Measurements from ENCODE around the gene CSRP1. TPM values are rescaled to one million over a fixed set of nuclear protein-coding genes. Genes with fewer than 3 reads are reported as not detected.

The CSRP1 gene
- total RNA-seq, 5 donors from 2014 or later (not counting 1 experiment from before 2014, with no cell fraction given) = 35.0 to 47.2 (median 36.8) TPM

DNA sequence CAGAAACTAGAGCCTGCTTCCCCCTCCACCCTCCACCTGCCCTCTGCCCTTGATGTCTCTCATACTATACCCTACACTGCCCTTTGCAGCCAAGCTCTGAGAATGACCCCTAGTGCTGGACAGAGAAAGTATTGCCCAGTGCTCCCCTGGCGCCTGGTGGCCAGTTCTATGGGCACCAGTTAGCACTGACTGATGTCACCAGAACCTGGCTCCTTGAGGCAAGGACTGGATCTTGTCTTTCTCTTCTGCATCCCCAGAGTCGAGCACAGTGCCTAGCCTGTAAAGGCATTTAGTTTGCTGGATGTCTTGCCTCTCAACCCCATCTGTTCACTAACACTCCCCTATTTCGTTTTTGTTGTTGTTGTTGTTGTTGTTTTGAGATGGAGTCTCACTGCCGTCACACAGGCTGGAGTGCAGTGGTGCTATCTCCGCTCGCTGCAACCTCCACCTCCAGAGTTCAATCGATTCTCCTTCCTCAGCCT is 43.8 kb downstream of the CSRP1 start:
- ATAC-seq (replicated peaks in 1 of 4) = no peak

DNA sequence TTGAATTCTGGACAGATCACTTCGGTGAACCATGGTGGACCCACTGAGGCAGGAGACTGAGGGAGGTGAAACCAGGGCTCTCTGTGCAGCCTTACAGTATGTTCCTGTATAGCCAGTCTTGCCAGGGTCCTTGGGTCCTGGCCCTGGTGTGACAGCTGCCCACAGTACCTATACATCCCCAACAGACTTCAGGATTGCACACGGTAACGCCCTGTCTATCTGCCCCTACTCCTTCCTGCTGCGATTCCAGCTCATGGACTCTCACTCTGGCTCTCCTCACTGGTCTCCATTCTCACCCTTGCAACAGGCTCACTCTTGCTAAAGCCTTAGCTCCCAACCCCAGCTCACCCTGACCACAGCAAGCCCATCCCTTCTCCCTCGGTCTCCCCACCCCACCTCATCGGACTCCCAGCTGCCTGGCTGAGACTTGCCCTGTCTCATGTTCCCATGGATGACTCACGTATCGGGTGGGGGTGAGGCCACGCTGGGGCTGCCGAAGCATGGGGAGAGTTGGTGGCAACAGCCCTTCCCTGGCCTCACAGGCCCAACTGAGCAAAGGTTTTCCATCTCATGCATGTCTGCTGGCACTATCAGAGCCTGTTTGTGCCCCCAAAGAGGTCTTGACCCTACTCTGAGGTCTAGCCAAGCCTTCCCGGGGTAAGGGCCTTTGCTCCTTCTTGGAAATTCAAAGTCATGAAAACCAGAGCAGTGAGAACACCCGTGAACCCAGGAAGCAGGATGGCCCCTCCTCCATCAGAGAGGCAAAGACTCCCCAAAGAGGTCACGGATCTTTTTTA is 45.1 kb downstream of the CSRP1 start:
- Mint-ChIP-seq H3K9me3 (no peaks in the 10 kb centered on the region), H3K4me1 (no peaks in the 10 kb centered on the region), H3K36me3 (no peaks in the 10 kb centered on the region), H3K27ac (no peak overlapping the region), H3K4me3 (no peak overlapping the region), H3K27me3 (peaks cover 0 to 10% of the 10 kb centered on the region in 2 donors)
- H3K9me3 ChIP-seq = no peaks in the 10 kb centered on the region
- ChIA-PET POLR2A (no interaction called here), CTCF (interaction anchor here in 1 of 2 donors (0.6 kb wide), 1 partner anchor 50 kb away, joined by 16 read pairs; no protein-coding TSS in a partner anchor)
- peaks cover 0 to 22% of the 10 kb centered on the region in 2 experiments for H3K27me3 ChIP-seq (replicated peaks in 1 of 2; ENCODE audit: control insufficient read depth in 2 of 2, extremely low read depth in 1 of 2, insufficient read depth in 2 of 2, low read length in 1 of 2)
- no peak overlapping the region for H3K4me3 ChIP-seq (ENCODE audit: control insufficient read depth in 1 of 2, extremely low read depth in 1 of 2, low read length in 1 of 2)
- WGBS (ENCODE audit: insufficient coverage) = 85% methylated on average over 11 of the region's 13 CpGs
- H3K27ac ChIP-seq (ENCODE audit: low read length) = no peak overlapping the region
- DNase-seq (no peak), ATAC-seq (replicated peaks in 1 of 4) (no peak)
- no peaks in the 10 kb centered on the region for H3K4me1 ChIP-seq (ENCODE audit: control insufficient read depth in 1 of 2, extremely low read depth in 1 of 2, insufficient read depth in 2 of 2, low read length in 2 of 2)
- no peaks in the 10 kb centered on the region for H3K36me3 ChIP-seq (ENCODE audit: control insufficient read depth in 2 of 2, extremely low read depth in 1 of 2, insufficient read depth in 1 of 2, low read length in 1 of 2)

More for the DNA sequence above, 43.8 kb downstream of the CSRP1 start:
- POLR2A ChIA-PET = no interaction called here
- Histone ChIP-seq H3K27ac (ENCODE audit: low read length) (no peak overlapping the region), H3K4me3 (ENCODE audit: control insufficient read depth in 1 of 2, extremely low read depth in 1 of 2, low read length in 1 of 2) (no peak overlapping the region), H3K27me3 (replicated peaks in 1 of 2; ENCODE audit: control insufficient read depth in 2 of 2, extremely low read depth in 1 of 2, insufficient read depth in 2 of 2, low read length in 1 of 2) (peaks cover 0 to 30% of the 10 kb centered on the region in 2 experiments), H3K9me3 (no peaks in the 10 kb centered on the region), H3K4me1 (ENCODE audit: control insufficient read depth in 1 of 2, extremely low read depth in 1 of 2, insufficient read depth in 2 of 2, low read length in 2 of 2) (no peaks in the 10 kb centered on the region), H3K36me3 (ENCODE audit: control insufficient read depth in 2 of 2, extremely low read depth in 1 of 2, insufficient read depth in 1 of 2, low read length in 1 of 2) (no peaks in the 10 kb centered on the region)
- CTCF ChIA-PET = no interaction called here
- Mint-ChIP-seq H3K4me1 (peaks cover 0 to 5% (median 0%) of the 10 kb centered on the region in 3 donors), H3K36me3 (no peaks in the 10 kb centered on the region), H3K27me3 (peaks cover 5 to 15% of the 10 kb centered on the region in 2 donors), H3K27ac (peak overlapping the region in 1 of 2 donors; percentile 16), H3K4me3 (no peak overlapping the region), H3K9me3 (no peaks in the 10 kb centered on the region)
- WGBS (ENCODE audit: insufficient coverage) = 80% methylated on average over 1 of the region's 7 CpGs
- DNase-seq = no peak

DNA sequence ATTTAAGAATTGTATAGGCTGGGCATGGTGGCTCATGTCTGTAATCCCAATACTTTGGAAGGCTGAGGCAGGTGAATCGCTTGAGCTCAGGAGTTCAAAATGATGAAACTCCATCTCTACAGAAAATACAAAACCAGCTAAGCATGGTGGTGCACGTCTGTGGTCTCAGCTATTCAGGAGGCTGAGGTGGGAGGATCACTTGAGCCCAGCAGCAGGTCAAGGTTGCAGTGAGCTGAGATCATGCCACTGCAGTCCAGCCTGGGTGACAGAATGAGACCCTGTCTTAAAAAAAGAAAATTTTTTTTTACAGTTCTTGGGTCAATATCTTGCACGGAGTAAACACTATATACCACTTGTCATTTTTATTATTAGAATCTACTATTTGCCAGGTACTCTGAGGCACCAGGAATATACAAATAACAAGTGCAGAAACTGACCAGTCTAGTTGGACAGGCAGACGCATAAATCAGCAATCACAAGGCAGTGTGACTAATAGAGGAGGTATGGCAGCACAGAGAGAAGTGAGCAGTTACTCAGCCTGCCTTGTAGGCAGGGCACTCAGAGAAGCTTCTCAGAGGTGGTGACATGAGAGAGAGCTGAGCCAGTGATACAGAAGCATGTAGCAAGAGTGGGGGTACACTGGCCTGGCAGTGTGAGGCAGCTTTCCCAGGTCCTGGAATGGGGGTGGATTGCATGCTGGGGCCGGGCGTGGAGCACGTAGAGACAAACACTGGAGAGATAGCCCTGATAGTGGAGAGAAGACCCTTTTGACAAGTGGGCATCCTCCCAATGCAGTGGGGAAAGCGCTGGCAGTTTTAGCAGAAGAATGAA is 45.9 kb downstream of the CSRP1 start:
- no peak for DNase-seq
- peaks cover 0 to 21% of the 10 kb centered on the region in 2 experiments for H3K27me3 ChIP-seq (replicated peaks in 1 of 2; ENCODE audit: control insufficient read depth in 2 of 2, extremely low read depth in 1 of 2, insufficient read depth in 2 of 2, low read length in 1 of 2)
- H3K4me3 Mint-ChIP-seq = no peak overlapping the region
- no peak overlapping the region for H3K27ac Mint-ChIP-seq
- H3K36me3 ChIP-seq (ENCODE audit: control insufficient read depth in 2 of 2, extremely low read depth in 1 of 2, insufficient read depth in 1 of 2, low read length in 1 of 2) = no peaks in the 10 kb centered on the region
- H3K9me3 Mint-ChIP-seq = no peaks in the 10 kb centered on the region
- H3K4me1 ChIP-seq (ENCODE audit: control insufficient read depth in 1 of 2, extremely low read depth in 1 of 2, insufficient read depth in 2 of 2, low read length in 2 of 2) = no peaks in the 10 kb centered on the region
- 92% methylated on average over 5 of the region's 8 CpGs for WGBS (ENCODE audit: insufficient coverage)
- peaks cover 0 to 7% of the 10 kb centered on the region in 2 donors for H3K27me3 Mint-ChIP-seq
- no peaks in the 10 kb centered on the region for H3K9me3 ChIP-seq
- CTCF ChIA-PET = interaction anchor here in 1 of 2 donors (0.6 kb wide), 1 partner anchor 373 kb away, joined by 3 read pairs; no protein-coding TSS in a partner anchor
- POLR2A ChIA-PET = no interaction called here
- H3K4me3 ChIP-seq (ENCODE audit: control insufficient read depth in 1 of 2, extremely low read depth in 1 of 2, low read length in 1 of 2) = no peak overlapping the region
- no peak for ATAC-seq (replicated peaks in 1 of 4)
- no peaks in the 10 kb centered on the region for H3K36me3 Mint-ChIP-seq
- H3K4me1 Mint-ChIP-seq = no peaks in the 10 kb centered on the region
- H3K27ac ChIP-seq (ENCODE audit: low read length) = no peak overlapping the region

DNA sequence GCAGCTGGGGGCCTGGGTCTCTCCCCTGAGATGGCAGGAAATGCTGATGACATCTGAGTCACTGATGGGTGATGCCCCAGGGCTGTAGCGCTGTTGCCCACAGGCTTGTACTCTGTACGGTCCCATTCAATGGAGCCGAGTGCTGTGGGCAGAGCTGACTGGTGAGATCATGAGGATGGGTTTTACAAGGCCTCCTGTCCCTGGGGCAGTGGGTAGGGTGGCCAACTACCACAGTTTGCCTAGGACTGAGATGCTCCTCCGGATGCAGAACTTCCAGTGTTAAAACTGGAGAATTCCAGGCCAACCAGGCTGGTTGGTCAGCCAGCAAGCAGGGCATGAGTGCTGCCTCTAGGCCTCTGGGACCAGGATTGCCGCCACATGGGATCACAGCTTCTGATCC is 47.1 kb downstream of the CSRP1 start:
- Mint-ChIP-seq H3K4me3 (no peak overlapping the region), H3K9me3 (no peaks in the 10 kb centered on the region), H3K27ac (no peak overlapping the region), H3K27me3 (peaks cover 0 to 2% of the 10 kb centered on the region in 2 donors), H3K4me1 (no peaks in the 10 kb centered on the region), H3K36me3 (no peaks in the 10 kb centered on the region)
- H3K9me3 ChIP-seq = no peaks in the 10 kb centered on the region
- DNase-seq = no peak
- H3K4me1 ChIP-seq (ENCODE audit: control insufficient read depth in 1 of 2, extremely low read depth in 1 of 2, insufficient read depth in 2 of 2, low read length in 2 of 2) = no peaks in the 10 kb centered on the region
- ChIA-PET POLR2A (no interaction called here), CTCF (no interaction called here)
- H3K27ac ChIP-seq (ENCODE audit: low read length) = no peak overlapping the region
- no peak for ATAC-seq (replicated peaks in 1 of 4)
- 81% methylated on average over 5 of the region's 5 CpGs for WGBS (ENCODE audit: insufficient coverage)
- H3K36me3 ChIP-seq (ENCODE audit: control insufficient read depth in 2 of 2, extremely low read depth in 1 of 2, insufficient read depth in 1 of 2, low read length in 1 of 2) = no peaks in the 10 kb centered on the region
- no peak overlapping the region for H3K4me3 ChIP-seq (ENCODE audit: control insufficient read depth in 1 of 2, extremely low read depth in 1 of 2, low read length in 1 of 2)
- peaks cover 0 to 20% of the 10 kb centered on the region in 2 experiments for H3K27me3 ChIP-seq (replicated peaks in 1 of 2; ENCODE audit: control insufficient read depth in 2 of 2, extremely low read depth in 1 of 2, insufficient read depth in 2 of 2, low read length in 1 of 2)

DNA sequence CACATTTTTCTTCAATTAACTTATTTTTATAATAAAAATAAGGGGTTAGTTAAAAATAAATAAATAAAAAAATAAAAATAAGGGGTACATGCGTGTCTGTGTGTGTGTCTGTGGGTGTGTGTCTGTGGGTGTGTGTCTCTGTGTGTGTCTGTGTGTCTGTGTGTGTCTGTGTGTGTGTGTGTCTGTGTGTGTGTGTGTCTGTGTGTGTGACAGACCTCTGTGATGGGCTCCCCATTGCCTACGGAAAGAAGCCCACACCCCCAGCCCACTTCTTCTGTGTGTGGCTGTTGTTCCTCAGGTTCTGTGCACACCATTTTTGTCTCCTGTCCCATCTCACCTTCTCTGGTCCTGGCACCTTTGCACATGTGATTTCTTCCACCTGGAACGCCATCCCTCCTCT is 47.9 kb downstream of the CSRP1 start:
- no peaks in the 10 kb centered on the region for H3K36me3 ChIP-seq (ENCODE audit: control insufficient read depth in 2 of 2, extremely low read depth in 1 of 2, insufficient read depth in 1 of 2, low read length in 1 of 2)
- no peak for DNase-seq
- H3K9me3 Mint-ChIP-seq = no peaks in the 10 kb centered on the region
- CTCF ChIA-PET = no interaction called here
- no peaks in the 10 kb centered on the region for H3K36me3 Mint-ChIP-seq
- POLR2A ChIA-PET = no interaction called here
- peaks cover 0 to 4% (median under 1%) of the 10 kb centered on the region in 3 donors for H3K4me1 Mint-ChIP-seq
- peaks cover 0 to 20% of the 10 kb centered on the region in 2 experiments for H3K27me3 ChIP-seq (replicated peaks in 1 of 2; ENCODE audit: control insufficient read depth in 2 of 2, extremely low read depth in 1 of 2, insufficient read depth in 2 of 2, low read length in 1 of 2)
- no peak for ATAC-seq (replicated peaks in 1 of 4)
- H3K4me3 ChIP-seq (ENCODE audit: control insufficient read depth in 1 of 2, extremely low read depth in 1 of 2, low read length in 1 of 2) = no peak overlapping the region
- no peaks in the 10 kb centered on the region for H3K4me1 ChIP-seq (ENCODE audit: control insufficient read depth in 1 of 2, extremely low read depth in 1 of 2, insufficient read depth in 2 of 2, low read length in 2 of 2)
- no peaks in the 10 kb centered on the region for H3K9me3 ChIP-seq
- WGBS (ENCODE audit: insufficient coverage) = no CpG with 5 or more reads among the region's 3 CpGs
- peaks cover 0 to 2% of the 10 kb centered on the region in 2 donors for H3K27me3 Mint-ChIP-seq
- H3K27ac ChIP-seq (ENCODE audit: low read length) = no peak overlapping the region
- no peak overlapping the region for H3K4me3 Mint-ChIP-seq
- no peak overlapping the region for H3K27ac Mint-ChIP-seq

DNA sequence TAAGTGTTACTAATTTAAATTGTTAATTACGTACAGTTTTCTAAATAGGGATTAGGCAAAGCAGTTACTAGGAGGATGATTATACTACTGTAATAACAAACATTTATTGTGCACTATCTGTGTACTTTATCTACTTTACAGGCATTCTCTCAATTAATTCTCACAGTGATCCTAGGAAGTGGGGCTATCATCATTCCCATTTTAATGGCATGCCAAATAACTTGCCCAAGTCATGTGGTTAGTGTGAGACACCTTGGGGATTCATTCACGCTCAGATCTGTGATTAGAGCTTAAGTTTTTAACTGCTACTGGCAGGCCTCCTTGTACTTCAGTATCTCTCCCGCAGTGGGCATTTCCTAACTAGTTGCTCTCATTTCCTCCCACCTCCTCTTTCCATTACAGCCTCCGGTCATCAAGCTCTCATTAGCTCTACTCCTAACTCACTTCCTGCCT is 49.4 kb downstream of the CSRP1 start:
- Histone ChIP-seq H3K4me1 (ENCODE audit: control insufficient read depth in 1 of 2, extremely low read depth in 1 of 2, insufficient read depth in 2 of 2, low read length in 2 of 2) (no peaks in the 10 kb centered on the region), H3K27ac (ENCODE audit: low read length) (no peak overlapping the region), H3K36me3 (ENCODE audit: control insufficient read depth in 2 of 2, extremely low read depth in 1 of 2, insufficient read depth in 1 of 2, low read length in 1 of 2) (no peaks in the 10 kb centered on the region), H3K9me3 (no peaks in the 10 kb centered on the region), H3K27me3 (replicated peaks in 1 of 2; ENCODE audit: control insufficient read depth in 2 of 2, extremely low read depth in 1 of 2, insufficient read depth in 2 of 2, low read length in 1 of 2) (peaks cover 0 to 20% of the 10 kb centered on the region in 2 experiments), H3K4me3 (ENCODE audit: control insufficient read depth in 1 of 2, extremely low read depth in 1 of 2, low read length in 1 of 2) (no peak overlapping the region)
- Mint-ChIP-seq H3K4me3 (no peak overlapping the region), H3K9me3 (no peaks in the 10 kb centered on the region), H3K4me1 (peaks cover 0 to 7% (median 2%) of the 10 kb centered on the region in 3 donors), H3K27ac (no peak overlapping the region), H3K36me3 (no peaks in the 10 kb centered on the region), H3K27me3 (peaks cover 0 to 2% of the 10 kb centered on the region in 2 donors)
- WGBS (ENCODE audit: insufficient coverage) = 62% methylated on average over 3 of the region's 4 CpGs
- no peak for ATAC-seq (replicated peaks in 1 of 4)
- ChIA-PET POLR2A (no interaction called here), CTCF (no interaction called here)
- no peak for DNase-seq
